NCI-H1694 (cell line): Measurements from ENCODE around the gene EXOC6B.
"Not testable (repeated sequence)": the region's sequence is repeated elsewhere in the genome, so short reads cannot be mapped to it uniquely, and the experiment has no call there.

ENCODE experiments used
- DNase-seq: peaks from one replicate; lab custom pipeline; 2025; lab: John Stamatoyannopoulos, UW

The EXOC6B gene

GRCh38 chr2:72438364-72438763 lies 387.5 kb downstream of the EXOC6B start:
- no peak for DNase-seq

GRCh38 chr2:72431737-72432136 lies 394.1 kb downstream of the EXOC6B start:
- no peak for DNase-seq

DNA sequence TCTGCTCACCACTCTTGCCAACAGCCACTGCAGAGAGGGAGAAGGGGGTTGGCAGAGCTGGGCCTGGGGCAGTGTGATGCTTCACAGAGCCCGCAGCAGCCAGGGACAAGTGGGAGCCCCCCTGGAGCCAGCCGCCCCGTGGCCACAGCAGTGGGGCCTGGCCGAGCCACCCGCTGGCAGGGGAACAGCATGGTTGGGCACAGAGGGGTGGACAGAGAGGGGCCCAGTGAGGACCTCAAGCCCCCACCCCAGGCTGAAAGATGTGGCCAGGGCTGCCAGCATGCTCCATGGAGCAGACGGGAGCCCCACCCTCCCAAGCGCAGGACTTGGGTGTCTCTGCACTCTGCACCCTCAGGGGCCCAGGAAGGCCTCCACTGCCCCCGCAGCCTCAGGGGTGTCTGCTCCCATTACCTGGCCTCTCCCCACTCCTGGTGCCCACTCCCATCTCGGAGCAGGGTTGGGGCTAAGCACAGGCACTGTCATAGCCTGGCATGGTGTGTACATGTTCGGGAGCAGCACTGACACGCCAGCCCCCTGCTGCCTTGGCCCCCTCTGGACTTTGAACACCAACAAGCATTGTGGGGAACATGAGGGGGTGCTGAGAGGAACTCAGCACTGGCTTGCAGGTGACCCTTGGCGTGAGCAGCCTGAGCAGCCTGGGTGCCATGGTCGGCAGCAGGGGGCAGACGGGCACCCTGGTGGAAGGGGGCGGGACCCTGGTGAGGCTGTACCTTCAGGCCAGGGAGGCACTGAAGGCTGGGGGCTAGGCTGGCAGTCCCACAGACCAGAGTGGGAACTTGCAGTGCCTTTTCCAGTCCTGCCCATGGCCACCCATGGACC lies 398.6 kb downstream of the EXOC6B start:
- DNase-seq, result no peak

- no peak for DNase-seq
Observed at GRCh38 chr2:72425996-72426395, 399.8 kb downstream of the EXOC6B start.

DNA sequence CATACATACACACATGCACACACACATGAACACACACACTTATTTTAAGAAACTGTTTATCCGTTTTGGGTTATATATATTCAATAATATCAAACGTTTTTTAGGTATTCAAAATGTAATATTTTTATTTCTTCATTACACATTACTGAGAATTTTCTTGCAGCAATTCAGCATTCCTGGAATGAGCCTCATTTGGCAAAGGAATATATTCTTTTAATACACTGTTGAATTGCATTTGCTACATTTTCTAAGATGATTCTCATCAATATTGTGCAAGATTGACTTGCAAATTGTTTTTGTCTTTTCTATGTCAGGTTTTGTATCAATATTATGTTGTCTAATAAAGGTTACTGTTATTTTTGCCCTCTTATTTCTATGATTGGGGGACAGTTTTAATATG lies 402.1 kb downstream of the EXOC6B start:
- no peak for DNase-seq

DNA sequence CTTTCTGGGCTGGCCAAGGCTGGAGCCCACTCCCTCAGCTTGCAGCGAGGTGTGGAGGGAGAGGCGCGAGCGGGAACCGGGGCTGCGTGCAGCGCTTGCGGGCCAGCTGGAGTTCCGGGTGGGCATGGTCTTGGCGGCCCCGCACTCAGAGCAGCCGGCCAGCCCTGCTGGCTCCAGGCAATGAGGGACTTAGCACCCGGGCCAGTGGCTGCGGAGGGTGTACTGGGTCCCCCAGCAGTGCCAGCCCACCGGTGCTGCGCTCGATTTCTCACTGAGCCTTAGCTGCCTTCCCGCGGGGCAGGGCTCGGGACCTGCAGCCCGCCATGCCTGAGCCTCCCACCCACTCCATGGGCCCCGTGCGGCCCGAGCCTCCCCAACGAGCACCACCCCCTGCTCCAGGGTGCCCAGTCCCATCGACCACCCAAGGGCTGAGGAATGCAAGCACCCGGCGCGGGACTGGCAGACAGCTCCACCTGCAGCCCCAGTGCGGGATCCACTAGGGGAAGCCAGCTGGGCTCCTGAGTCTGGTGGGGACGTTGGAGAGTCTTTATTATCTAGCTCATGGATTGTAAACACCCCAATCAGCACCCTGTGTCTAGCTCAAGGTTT lies 404.0 kb downstream of the EXOC6B start:
- not testable (repeated sequence) for DNase-seq

DNA sequence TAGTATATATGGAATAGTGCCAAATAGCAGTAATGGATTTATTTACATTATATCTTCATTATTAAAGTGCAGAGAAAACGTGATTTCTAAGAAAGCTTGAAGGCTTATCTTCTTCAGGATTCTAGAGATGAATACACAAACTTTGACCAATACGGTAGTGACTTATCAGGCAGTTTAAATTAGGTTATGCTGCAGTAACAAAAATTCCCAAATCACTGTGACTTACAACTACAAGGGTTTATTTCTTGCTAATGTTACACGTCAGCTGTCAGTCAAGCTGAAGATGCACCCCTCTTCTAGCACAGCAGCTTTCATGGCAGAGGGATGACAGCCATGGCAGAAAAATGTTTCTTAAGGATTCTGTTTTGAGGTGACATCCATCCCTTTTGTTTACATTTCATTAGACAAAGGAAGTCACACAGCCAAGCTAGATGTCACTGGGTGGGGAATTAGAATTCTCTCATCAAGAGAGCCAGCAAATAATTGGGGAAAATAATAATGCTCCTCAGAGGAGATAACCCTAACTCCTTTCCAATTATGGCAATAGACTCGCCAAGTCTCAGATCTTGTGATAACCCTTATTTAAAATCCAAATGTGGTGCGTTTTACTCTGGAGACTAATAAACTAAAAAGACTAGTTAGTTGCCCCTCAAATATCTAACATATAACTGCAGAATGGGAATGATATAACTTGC lies 409.9 kb downstream of the EXOC6B start:
- DNase-seq, result no peak

DNA sequence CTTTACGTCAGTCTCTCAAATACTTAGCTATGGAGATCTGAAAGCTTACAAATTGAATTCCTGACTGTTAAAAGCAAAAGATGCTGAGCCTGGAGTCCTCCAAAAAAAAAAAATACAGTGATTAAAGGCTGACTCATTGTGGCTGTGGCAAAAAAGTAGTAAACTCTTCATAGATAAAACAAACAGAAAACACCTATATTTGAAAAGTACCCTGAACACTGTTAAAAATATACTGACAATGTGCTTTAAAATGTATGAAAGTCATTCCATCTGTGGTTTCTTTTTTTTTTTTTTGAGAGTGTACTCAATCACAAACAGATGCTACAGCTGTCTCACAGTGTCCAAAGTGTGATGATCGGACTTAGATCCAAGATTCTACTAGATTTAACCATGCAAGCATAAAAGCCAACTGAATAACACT lies 410.6 kb downstream of the EXOC6B start:
- no peak for DNase-seq

DNA sequence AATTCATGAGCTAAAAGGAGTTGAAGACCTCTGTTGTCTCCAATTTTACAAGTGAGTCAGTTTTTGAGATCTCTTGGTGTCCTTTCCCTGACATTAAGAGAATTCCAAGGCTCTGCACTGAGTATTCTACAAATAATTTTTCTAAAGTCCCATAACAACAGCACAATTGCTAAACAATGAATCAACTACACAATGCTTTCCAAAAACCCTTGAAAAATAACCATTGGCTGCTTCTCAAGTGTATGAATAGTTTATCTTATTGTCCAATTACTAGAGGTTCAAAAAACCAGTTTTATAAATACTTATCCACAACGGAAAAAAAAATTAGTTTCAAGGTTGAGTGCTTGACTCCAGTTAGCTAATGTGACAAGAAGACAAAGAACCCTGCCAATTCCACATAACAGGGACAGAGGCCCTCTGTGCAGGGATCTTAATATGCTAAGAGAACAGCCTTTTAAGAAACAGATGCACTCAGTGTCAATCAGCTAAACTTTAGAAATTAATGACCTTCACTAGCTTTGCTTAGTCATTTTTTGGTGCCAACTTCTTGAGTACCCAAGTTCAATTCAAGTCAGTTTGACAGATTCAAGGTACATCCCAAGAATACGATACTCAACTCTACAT lies 411.6 kb downstream of the EXOC6B start:
- no peak for DNase-seq

DNA sequence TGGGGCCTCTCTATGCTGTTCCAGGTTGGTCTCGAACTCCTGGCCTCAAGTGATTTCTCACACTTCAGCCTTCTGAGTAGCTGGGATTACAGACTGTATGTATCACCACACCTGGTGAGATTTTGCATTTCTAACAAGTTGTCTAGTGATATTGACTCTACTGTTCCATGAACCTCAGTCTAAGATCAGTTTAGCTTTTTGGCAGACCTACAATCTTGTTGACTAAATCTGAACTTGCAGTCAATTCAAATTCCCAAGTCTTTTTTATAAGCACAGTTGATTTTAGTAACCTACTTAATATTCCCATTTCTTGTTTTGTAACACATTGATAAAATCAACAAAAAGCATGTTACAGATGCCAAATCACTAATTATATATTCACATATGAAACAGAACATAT lies 412.1 kb downstream of the EXOC6B start:
- DNase-seq, result no peak

- DNase-seq, result no peak
Observed at GRCh38 chr2:72412214-72412613, 413.6 kb downstream of the EXOC6B start.

DNA sequence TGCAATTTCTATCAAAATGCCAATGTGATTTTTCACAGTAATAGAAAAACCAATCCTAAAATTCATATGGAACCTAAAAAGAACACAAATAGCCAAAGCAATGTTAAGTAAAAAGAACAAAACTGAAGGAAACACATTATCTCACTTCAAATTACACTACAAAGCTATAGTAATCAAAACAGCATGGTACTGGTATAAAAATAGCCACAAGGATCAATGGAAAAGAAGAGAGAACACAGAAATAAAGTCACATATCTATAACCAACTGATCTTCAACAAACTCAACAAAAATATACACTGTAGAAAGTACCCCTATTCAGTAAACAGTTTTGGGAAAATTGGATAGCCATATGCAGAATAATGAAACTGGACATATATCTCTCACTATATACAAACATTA lies 426.0 kb downstream of the EXOC6B start:
- DNase-seq, result no peak

GRCh38 chr2:72395096-72395495 lies 430.7 kb downstream of the EXOC6B start:
- no peak for DNase-seq

DNA sequence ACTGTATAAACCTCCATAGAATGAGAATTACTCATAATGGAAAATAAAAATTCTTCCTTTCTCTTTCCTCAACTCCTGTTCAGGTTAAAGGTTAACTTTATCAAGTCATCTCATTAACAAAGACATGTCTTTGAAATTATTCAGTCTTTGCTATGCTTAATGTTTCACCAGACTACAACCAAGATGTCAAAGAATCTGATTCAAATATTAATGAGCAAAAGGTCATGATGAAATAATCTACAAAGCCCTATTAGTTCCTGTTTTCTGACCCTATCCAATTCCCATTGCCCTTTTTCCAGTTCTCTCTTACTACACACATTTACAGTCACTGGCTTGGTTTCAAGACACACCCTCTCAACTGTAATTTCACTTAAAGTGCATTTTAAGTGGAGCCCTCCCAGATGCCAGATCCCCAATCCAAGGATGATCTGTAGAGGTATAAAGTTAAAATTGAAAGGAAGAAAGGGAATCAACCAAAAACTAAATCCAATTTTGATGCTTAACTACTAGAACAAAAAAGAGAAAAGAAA lies 431.2 kb downstream of the EXOC6B start:
- no peak for DNase-seq

DNA sequence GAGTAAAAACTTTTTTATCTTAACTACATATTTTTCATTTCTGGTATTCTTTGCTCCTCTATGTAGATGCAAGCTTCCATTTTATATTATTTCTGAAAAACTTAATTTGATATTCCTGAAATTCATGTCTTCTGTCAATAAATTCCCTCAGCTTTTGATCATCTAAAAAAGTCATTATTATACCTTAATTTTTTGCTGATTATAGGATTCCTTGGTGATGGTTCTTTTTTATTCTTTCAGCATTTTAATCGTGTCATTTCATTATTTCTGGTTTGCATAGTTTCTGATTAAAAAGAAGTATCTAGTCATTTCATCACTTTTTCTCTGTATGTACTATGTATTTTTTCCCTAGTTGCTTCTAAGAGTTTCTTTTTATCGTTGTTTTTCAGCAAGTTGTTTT lies 436.4 kb downstream of the EXOC6B start:
- no peak for DNase-seq

DNA sequence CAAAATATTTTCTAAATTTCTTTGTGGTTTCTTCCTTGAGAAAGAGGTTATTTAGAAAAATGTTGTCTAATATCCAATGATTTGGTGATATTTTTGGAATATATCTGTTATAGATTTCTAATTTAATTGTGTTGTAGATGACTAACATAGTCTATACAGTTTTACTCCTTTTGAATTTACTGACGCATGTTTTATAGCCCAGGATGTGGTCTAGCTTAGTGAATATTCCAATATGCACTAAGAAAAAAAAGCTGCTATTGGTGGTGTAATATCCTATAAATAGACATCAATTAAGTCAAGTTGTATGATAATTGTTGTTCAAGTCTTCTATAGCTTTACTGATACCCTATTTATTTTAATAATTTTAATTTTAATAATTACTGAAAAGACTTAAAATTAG lies 437.6 kb downstream of the EXOC6B start:
- no peak for DNase-seq

DNA sequence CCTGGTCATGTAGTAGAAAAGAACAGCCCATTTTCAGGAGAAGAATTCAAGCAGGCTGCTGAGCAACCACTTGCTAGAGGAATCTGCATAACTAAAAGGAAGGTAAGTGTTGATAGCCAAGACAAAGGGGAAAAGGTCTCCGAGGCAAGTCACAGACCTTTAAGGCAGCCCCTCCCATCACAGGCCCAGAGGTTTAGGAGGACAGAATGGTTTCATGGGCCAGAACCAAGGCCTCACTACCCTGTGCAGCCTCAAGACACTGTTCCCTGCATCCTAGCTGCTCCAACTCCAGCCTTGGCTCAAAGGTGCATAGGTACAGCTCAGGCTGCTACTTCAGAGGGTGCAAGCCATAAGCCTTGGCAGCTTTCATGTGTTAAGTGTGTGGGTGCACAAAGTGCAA lies 439.5 kb downstream of the EXOC6B start:
- DNase-seq, result no peak

DNA sequence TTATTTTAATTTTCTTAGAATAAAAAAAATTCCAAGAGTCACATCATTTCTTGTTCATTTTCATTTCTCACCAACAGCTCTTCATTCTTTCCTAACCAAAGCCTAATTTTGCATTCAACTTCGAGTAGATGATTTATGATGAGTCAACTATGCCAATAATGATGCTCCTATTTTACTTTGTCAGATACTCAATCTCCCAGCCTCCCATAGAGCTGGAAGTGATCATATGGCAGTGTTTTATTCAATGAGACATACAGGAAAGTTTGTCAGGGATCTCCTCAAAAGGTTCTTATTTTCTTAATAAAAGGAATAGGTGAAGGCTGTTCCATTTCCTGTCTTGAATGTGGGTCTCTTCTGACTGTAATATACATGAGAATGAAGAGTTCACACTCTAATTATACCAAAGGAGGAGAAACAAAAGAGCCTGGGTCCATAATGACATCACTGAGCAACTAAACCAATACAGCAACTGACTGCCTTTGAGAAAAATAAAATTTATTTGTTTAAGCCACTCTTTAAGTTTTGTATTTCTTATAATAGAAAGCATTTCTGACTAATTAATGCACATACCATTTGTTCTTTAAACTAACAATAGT lies 447.0 kb downstream of the EXOC6B start:
- no peak for DNase-seq

DNA sequence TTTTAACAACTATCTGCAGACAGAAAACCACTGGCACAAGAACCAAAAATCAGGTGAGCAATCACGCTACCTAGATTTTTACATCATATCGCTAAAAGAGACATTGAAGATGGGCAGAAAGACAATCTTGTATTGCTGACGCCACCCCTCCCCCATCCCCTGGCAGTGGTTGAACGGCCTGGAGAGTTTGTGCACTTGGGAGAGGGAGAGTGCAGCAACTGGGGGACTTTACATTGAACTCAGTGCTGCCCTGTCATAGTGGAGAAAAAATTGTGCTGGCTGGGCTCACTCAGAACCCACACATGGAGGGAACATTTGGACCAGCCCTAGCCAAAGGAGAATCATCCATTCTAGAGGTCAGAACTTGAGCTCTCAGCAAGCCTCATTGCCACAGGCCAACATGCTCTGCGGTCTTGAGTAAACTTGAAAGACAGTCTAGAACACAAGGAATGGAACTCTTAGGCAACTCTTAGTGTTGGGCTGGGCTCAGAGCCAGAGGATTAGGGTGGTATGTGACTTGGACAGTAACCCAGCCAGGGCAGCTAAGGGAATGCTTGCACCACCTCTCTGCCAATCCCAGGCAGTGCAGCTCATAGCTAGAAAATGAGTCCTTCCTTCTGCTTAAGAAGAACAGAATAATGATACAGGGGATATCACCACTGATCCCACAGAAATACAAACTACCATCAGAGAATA lies 458.2 kb downstream of the EXOC6B start:
- no peak for DNase-seq

- DNase-seq, result no peak
Observed at GRCh38 chr2:72363406-72363805, 462.4 kb downstream of the EXOC6B start.

DNA sequence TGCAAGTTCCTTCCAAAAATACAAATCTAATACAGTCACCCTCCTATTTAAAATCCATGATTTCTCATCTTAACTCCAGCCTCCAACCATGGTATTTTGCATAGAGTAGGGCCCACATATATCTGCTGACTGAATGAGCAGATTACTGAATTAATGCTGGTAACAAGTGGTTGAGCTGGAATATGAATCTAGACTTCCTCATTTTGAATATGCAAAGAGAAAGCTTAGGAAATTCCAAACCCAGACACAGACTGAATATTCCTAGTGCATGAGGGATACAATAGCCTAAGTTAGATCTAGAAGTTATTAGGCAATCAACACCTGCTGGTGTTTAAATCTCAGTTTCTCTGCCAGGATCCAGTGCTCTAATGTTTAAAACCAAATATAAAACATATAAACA lies 463.1 kb downstream of the EXOC6B start:
- no peak for DNase-seq
